Measurements from ENCODE around the gene DNAJC13. TPM values are rescaled to one million over a fixed set of nuclear protein-coding genes. Genes with fewer than 3 reads are reported as not detected.

Gene DNAJC13
- total RNA-seq, 1 experiment from 2014 or later, result 28.8 TPM

DNA sequence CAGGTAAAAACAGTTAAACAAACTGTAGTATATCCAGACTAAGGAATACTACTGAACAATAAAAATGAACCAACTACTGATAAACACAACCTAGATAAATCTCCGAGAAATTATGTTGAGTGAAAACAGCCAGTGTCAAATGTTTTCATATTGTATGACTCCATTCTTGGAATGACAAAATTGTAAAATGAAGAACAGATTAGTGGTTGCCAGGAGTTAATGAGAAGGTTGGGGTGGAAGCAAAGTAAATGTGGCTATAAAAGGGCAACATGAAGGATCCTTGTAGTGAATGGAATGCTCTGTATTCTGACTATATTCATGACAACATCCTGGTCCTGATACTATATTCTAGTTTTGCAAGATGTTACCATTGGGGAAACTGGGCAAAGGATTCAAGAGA, 152.3 kb downstream of the DNAJC13 start:
- no peak overlapping the region for H3K4me3 ChIP-seq (replicated peaks in 1 of 2; ENCODE audit: low read depth in 1 of 2, low read length in 2 of 2)
- no peak overlapping the region for H3K4me2 ChIP-seq (ENCODE audit: low read length)
- H3K4me1 ChIP-seq (ENCODE audit: control insufficient read depth in 1 of 2, insufficient read depth in 2 of 2, low read length in 2 of 2), result no peaks in the 10 kb centered on the region
- intact Hi-C loops (cut with micrococcal nuclease), result no loop called here
- no peak overlapping the region for H3K9ac ChIP-seq (ENCODE audit: low read length)
- ChIA-PET POLR2A (no interaction called here), RAD21 (ENCODE audit: low non-redundant PET in 1 of 2, low total read pairs in 2 of 2, uncharacterized antibody in 2 of 2, unreplicated experiment in 2 of 2) (no interaction called here), CTCF (no interaction called here)
- no peak for DNase-seq (ENCODE audit: low read depth, low spot score)
- no peaks in the 10 kb centered on the region for H3K79me2 ChIP-seq (ENCODE audit: insufficient read depth, low read length)
- H3K27ac ChIP-seq (ENCODE audit: low read depth, low read length), result no peak overlapping the region
- no peaks in the 10 kb centered on the region for H3K36me3 ChIP-seq (ENCODE audit: control insufficient read depth in 1 of 2, insufficient read depth in 2 of 2, low read length in 2 of 2)
- BruUV-seq (replicated peaks), result no TSS peak
- no peaks in the 10 kb centered on the region for H3K9me3 ChIP-seq (ENCODE audit: control insufficient read depth in 1 of 2, insufficient read depth in 1 of 2, low read depth in 1 of 2, low read length in 2 of 2)
- H3K27me3 ChIP-seq (ENCODE audit: insufficient read depth, low read length), result no peaks in the 10 kb centered on the region
- no peaks in the 10 kb centered on the region for H4K20me1 ChIP-seq (ENCODE audit: insufficient read depth)
- no peak for ATAC-seq
- H3K9me2 ChIP-seq (ENCODE audit: insufficient read depth), result no peaks in the 10 kb centered on the region
- TF ChIP-seq ATF3 (IDR thresholded peaks at IDR 0.05) (no peak), JUND (IDR thresholded peaks at IDR 0.05) (no peak), CEBPB (IDR thresholded peaks at IDR 0.05; ENCODE audit: low read depth) (no peak), SRF (IDR thresholded peaks at IDR 0.05; ENCODE audit: low read depth) (no peak), POLR2A (IDR thresholded peaks at IDR 0.05; ENCODE audit: borderline replicate concordance, extremely low read depth, insufficient read depth, insufficient read length) (no peak)
- H2AFZ ChIP-seq (ENCODE audit: low read depth, low read length, poor library complexity, severe bottlenecking), result no peak overlapping the region

- Histone ChIP-seq H3K4me2 (ENCODE audit: low read length) (no peak overlapping the region), H4K20me1 (ENCODE audit: insufficient read depth) (no peaks in the 10 kb centered on the region), H3K79me2 (ENCODE audit: insufficient read depth, low read length) (no peaks in the 10 kb centered on the region), H3K9me3 (ENCODE audit: control insufficient read depth in 1 of 2, insufficient read depth in 1 of 2, low read depth in 1 of 2, low read length in 2 of 2) (no peaks in the 10 kb centered on the region), H2AFZ (ENCODE audit: low read depth, low read length, poor library complexity, severe bottlenecking) (no peak overlapping the region), H3K27ac (ENCODE audit: low read depth, low read length) (no peak overlapping the region), H3K4me3 (replicated peaks in 1 of 2; ENCODE audit: low read depth in 1 of 2, low read length in 2 of 2) (no peak overlapping the region), H3K27me3 (ENCODE audit: insufficient read depth, low read length) (no peaks in the 10 kb centered on the region), H3K9me2 (ENCODE audit: insufficient read depth) (no peaks in the 10 kb centered on the region), H3K4me1 (ENCODE audit: control insufficient read depth in 1 of 2, insufficient read depth in 2 of 2, low read length in 2 of 2) (no peaks in the 10 kb centered on the region), H3K36me3 (ENCODE audit: control insufficient read depth in 1 of 2, insufficient read depth in 2 of 2, low read length in 2 of 2) (no peaks in the 10 kb centered on the region), H3K9ac (ENCODE audit: low read length) (no peak overlapping the region)
- ChIA-PET CTCF (no interaction called here), POLR2A (no interaction called here), RAD21 (ENCODE audit: low non-redundant PET in 1 of 2, low total read pairs in 2 of 2, uncharacterized antibody in 2 of 2, unreplicated experiment in 2 of 2) (no interaction called here)
- DNase-seq (ENCODE audit: low read depth, low spot score) (no peak), ATAC-seq (no peak)
- BruUV-seq (replicated peaks), result no TSS peak
- intact Hi-C loops (cut with micrococcal nuclease), result no loop called here
- TF ChIP-seq REST (IDR thresholded peaks at IDR 0.05; ENCODE audit: low read depth) (no peak), POLR2A (IDR thresholded peaks at IDR 0.05; ENCODE audit: borderline replicate concordance, extremely low read depth, insufficient read depth, insufficient read length) (no peak), SRF (IDR thresholded peaks at IDR 0.05; ENCODE audit: low read depth) (no peak), ELF1 (IDR thresholded peaks at IDR 0.05; ENCODE audit: borderline replicate concordance, low read depth) (no peak), SIN3A (IDR thresholded peaks at IDR 0.05; ENCODE audit: low read depth) (no peak), ATF3 (IDR thresholded peaks at IDR 0.05) (no peak), CTCF (IDR thresholded peaks at IDR 0.05 in 2 of 3, conservative IDR thresholded peaks at IDR 0.05 in 1 of 3; ENCODE audit: borderline replicate concordance in 1 of 3, insufficient read depth in 1 of 3, low read depth in 2 of 3, low read length in 2 of 3) (no peak), SP1 (IDR thresholded peaks at IDR 0.05; ENCODE audit: low read depth) (no peak), ZFX (IDR thresholded peaks at IDR 0.05) (no peak)
- TF ChIP-seq, protein P1, sequence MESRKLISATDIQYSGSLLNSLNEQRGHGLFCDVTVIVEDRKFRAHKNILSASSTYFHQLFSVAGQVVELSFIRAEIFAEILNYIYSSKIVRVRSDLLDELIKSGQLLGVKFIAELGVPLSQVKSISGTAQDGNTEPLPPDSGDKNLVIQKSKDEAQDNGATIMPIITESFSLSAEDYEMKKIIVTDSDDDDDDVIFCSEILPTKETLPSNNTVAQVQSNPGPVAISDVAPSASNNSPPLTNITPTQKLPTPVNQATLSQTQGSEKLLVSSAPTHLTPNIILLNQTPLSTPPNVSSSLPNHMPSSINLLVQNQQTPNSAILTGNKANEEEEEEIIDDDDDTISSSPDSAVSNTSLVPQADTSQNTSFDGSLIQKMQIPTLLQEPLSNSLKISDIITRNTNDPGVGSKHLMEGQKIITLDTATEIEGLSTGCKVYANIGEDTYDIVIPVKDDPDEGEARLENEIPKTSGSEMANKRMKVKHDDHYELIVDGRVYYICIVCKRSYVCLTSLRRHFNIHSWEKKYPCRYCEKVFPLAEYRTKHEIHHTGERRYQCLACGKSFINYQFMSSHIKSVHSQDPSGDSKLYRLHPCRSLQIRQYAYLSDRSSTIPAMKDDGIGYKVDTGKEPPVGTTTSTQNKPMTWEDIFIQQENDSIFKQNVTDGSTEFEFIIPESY (IDR thresholded peaks at IDR 0.05; ENCODE audit: extremely low read depth, insufficient replicate concordance, low read length), result no peak
These were observed 152.7 kb downstream of the DNAJC13 start for GRCh38 chr3:132570016-132570415.
